ENCODE measurements around the gene OR5H2.

OR5H2 gene

GRCh38 chr3:98262046-98262445 lies 20.3 kb upstream of the OR5H2 start:
- DNase-seq (ENCODE audit: low read depth): no peak
- TF ChIP-seq CTCF (conservative IDR thresholded peaks at IDR 0.05; ENCODE audit: low read depth, low read length): no peak
- no peak overlapping the region for H3K4me3 ChIP-seq (ENCODE audit: low read depth, low read length)

- no peak within 1 kb of the TSS for H3K4me3 ChIP-seq (ENCODE audit: low read depth, low read length)
- no peak for DNase-seq (ENCODE audit: low read depth)
- TF ChIP-seq CTCF (conservative IDR thresholded peaks at IDR 0.05; ENCODE audit: low read depth, low read length): no peak
Observed at GRCh38 chr3:98263944-98264343, 18.4 kb upstream of the OR5H2 start, which contains the start of gene OR5H6. Gene OR5H6 (plus strand): TSS chr3:98264244. CDS start chr3:98264333, 89 bp downstream.

GRCh38 chr3:98269846-98270245 lies 12.5 kb upstream of the OR5H2 start:
- no peak for TF ChIP-seq CTCF (conservative IDR thresholded peaks at IDR 0.05; ENCODE audit: low read depth, low read length)
- H3K4me3 ChIP-seq (ENCODE audit: low read depth, low read length): no peak overlapping the region
- no peak for DNase-seq (ENCODE audit: low read depth)

GRCh38 chr3:98272126-98272525 lies 10.2 kb upstream of the OR5H2 start:
- DNase-seq (ENCODE audit: low read depth): no peak
- H3K4me3 ChIP-seq (ENCODE audit: low read depth, low read length): no peak overlapping the region
- no peak for TF ChIP-seq CTCF (conservative IDR thresholded peaks at IDR 0.05; ENCODE audit: low read depth, low read length)

- DNase-seq (ENCODE audit: low read depth): no peak
- no peak for TF ChIP-seq CTCF (conservative IDR thresholded peaks at IDR 0.05; ENCODE audit: low read depth, low read length)
- H3K4me3 ChIP-seq (ENCODE audit: low read depth, low read length): no peak overlapping the region
Observed at GRCh38 chr3:98274914-98275313, 7.4 kb upstream of the OR5H2 start.

- no peak for DNase-seq (ENCODE audit: low read depth)
- TF ChIP-seq CTCF (conservative IDR thresholded peaks at IDR 0.05; ENCODE audit: low read depth, low read length): no peak
- H3K4me3 ChIP-seq (ENCODE audit: low read depth, low read length): no peak overlapping the region
Observed at GRCh38 chr3:98290916-98291315, 8.6 kb downstream of the OR5H2 start.

GRCh38 chr3:98291332-98291957 lies 9.1 kb downstream of the OR5H2 start:
- no peak overlapping the region for H3K4me3 ChIP-seq (ENCODE audit: low read depth, low read length)
- no peak for DNase-seq (ENCODE audit: low read depth)
- TF ChIP-seq CTCF (conservative IDR thresholded peaks at IDR 0.05; ENCODE audit: low read depth, low read length): no peak
